ENCODE data around the gene CD200R1. TPM values are rescaled to one million over a fixed set of nuclear protein-coding genes. Genes with fewer than 3 reads are reported as not detected.

The CD200R1 gene
- total and polyA plus RNA-seq, 2 of the 8 experiments (the other 6 are each of a cell fraction or from before 2014, with no cell fraction given), result 0.02 TPM; not detected in 1

- CTCF ChIA-PET (ENCODE audit: partially characterized antibody), result interaction anchor here (1.7 kb wide), 1 partner anchor 221 kb away, joined by 4 read pairs; no protein-coding TSS in a partner anchor
- no peaks in the 10 kb centered on the region for H3K9me3 ChIP-seq (ENCODE audit: insufficient read depth in 2 of 2, low read depth in 1 of 2, low read length in 1 of 2)
- no peak overlapping the region for H2BK15ac ChIP-seq (ENCODE audit: low read length)
- H3K36me3 ChIP-seq (ENCODE audit: control insufficient read depth in 2 of 4, insufficient read depth in 4 of 4, low read length in 3 of 4), result no peaks in the 10 kb centered on the region
- H2BK20ac ChIP-seq (ENCODE audit: low read length), result no peak overlapping the region
- no peaks in the 10 kb centered on the region for H3K4me1 ChIP-seq (replicated peaks in 1 of 4; ENCODE audit: control insufficient read depth in 3 of 4, insufficient read depth in 4 of 4, low read length in 3 of 4)
- no peak overlapping the region for H3K18ac ChIP-seq (ENCODE audit: extremely low read depth, low read length)
- no peak overlapping the region for H3K23ac ChIP-seq (ENCODE audit: insufficient read length)
- no peaks in the 10 kb centered on the region for H3K79me2 ChIP-seq (ENCODE audit: control insufficient read depth in 1 of 2, insufficient read depth in 2 of 2, low read length in 2 of 2)
- H2BK5ac ChIP-seq (ENCODE audit: low read depth, low read length), result no peak overlapping the region
- no peaks in the 10 kb centered on the region for H4K20me1 ChIP-seq (replicated peaks in 1 of 2; ENCODE audit: control insufficient read depth in 1 of 2, insufficient read depth in 2 of 2, low read length in 2 of 2)
- no peaks in the 10 kb centered on the region for H3K79me1 ChIP-seq (ENCODE audit: low read depth, low read length)
- no peak overlapping the region for H3K27ac ChIP-seq (ENCODE audit: low read depth, low read length)
- H2BK12ac ChIP-seq (ENCODE audit: low read depth, low read length), result no peak overlapping the region
- no peak overlapping the region for H2AFZ ChIP-seq (ENCODE audit: low read length)
- no peaks in the 10 kb centered on the region for H3K23me2 ChIP-seq (ENCODE audit: low read depth, low read length)
- no peak overlapping the region for H3K4me3 ChIP-seq (ENCODE audit: extremely low read depth in 1 of 4, insufficient read depth in 2 of 4, low read depth in 3 of 4, low read length in 4 of 4)
- H2AK5ac ChIP-seq (ENCODE audit: low read depth, low read length), result no peak overlapping the region
- POLR2A ChIA-PET (ENCODE audit: partially characterized antibody), result no interaction called here
- H4K8ac ChIP-seq (ENCODE audit: extremely low read depth, insufficient read depth, low read length), result no peak overlapping the region
- H4K91ac ChIP-seq (replicated peaks; ENCODE audit: insufficient read length, low read length), result no peak overlapping the region
- no peak overlapping the region for H4K5ac ChIP-seq (ENCODE audit: insufficient read length, low read depth, low read length)
- no peak for DNase-seq (ENCODE audit: low read depth in 1 of 2, low spot score in 2 of 2)
- H2BK120ac ChIP-seq (replicated peaks; ENCODE audit: low read depth, low read length), result no peak overlapping the region
- H3K14ac ChIP-seq (ENCODE audit: insufficient read length), result no peak overlapping the region
- no peak overlapping the region for H3K56ac ChIP-seq (replicated peaks; ENCODE audit: insufficient read length, low read depth, low read length)
- H3K4ac ChIP-seq (replicated peaks; ENCODE audit: insufficient read length, low read depth, low read length), result no peak overlapping the region
- no peak for FAIRE-seq
- TF ChIP-seq JUND (IDR thresholded peaks at IDR 0.05; ENCODE audit: low read length) (no peak), CTCF (IDR thresholded peaks at IDR 0.05; ENCODE audit: control extremely low read depth in 1 of 3, insufficient read depth in 1 of 3, low read depth in 1 of 3, low read length in 3 of 3) (no peak), EZH2 (IDR thresholded peaks at IDR 0.05; ENCODE audit: low read depth, low read length, severe bottlenecking) (no peak)
- H3K9ac ChIP-seq (replicated peaks in 1 of 4; ENCODE audit: extremely low read depth in 1 of 4, low read depth in 3 of 4, low read length in 3 of 4), result no peak overlapping the region
- no peak overlapping the region for H3K4me2 ChIP-seq (ENCODE audit: insufficient read depth in 1 of 2, low read depth in 2 of 2, low read length in 2 of 2)
- no peaks in the 10 kb centered on the region for H3K27me3 ChIP-seq (replicated peaks in 1 of 4; ENCODE audit: control insufficient read depth in 3 of 4, extremely low read depth in 1 of 4, insufficient read depth in 3 of 4, low read length in 3 of 4)
Observed at GRCh38 chr3:112956351-112956750, 18.6 kb downstream of the CD200R1 start.
